ENCODE data around the gene CCNG2. TPM values are rescaled to one million over a fixed set of nuclear protein-coding genes. Genes with fewer than 3 reads are reported as not detected.

The CCNG2 gene
- total RNA-seq, 4 donors from 2014 or later: 7.7 to 12.6 (median 9.7) TPM

- H3K9me3 ChIP-seq: no peaks in the 10 kb centered on the region
- ATAC-seq (no peak), DNase-seq (no peak)
- in situ Hi-C loops (cut with MboI; ENCODE audit: low sequenced_read_pairs in 4 of 4): loop anchor here in 1 of 4 donors (10.0 kb wide), 1 partner anchor 60 kb away; no protein-coding TSS in a partner anchor
- H3K4me3 ChIP-seq: no peak overlapping the region
- intact Hi-C loops (cut with DNase I; ENCODE audit: low total_unique reads): loop anchor here (5.0 kb wide), 3 partner anchors 58 to 1622 kb away; partner anchors contain the start of genes BMP2K and SEPTIN11
- H3K36me3 ChIP-seq: no peaks in the 10 kb centered on the region
- no peak overlapping the region for H3K27ac ChIP-seq
- peaks cover 0 to 19% of the 10 kb centered on the region in 2 donors for H3K4me1 ChIP-seq
- H3K27me3 ChIP-seq: no peaks in the 10 kb centered on the region
- TF ChIP-seq POLR2A (IDR thresholded peaks at IDR 0.05) (no peak), CTCF (IDR thresholded peaks at IDR 0.05 in 4 of 5, conservative IDR thresholded peaks at IDR 0.05 in 1 of 5) (no peak)
Observed at GRCh38 chr4:77154761-77155499, 2.1 kb upstream of the CCNG2 start.

- in situ Hi-C loops (cut with MboI; ENCODE audit: low sequenced_read_pairs in 4 of 4): loop anchor here in 1 of 4 donors (10.0 kb wide), 1 partner anchor 61 kb away; no protein-coding TSS in a partner anchor
- H3K36me3 ChIP-seq: no peaks in the 10 kb centered on the region
Observed at GRCh38 chr4:77155631-77156452, 1.2 kb upstream of the CCNG2 start.

GRCh38 chr4:77156533-77156911, 485 bp upstream of the CCNG2 start:
- no peaks in the 10 kb centered on the region for H3K36me3 ChIP-seq
- H3K27ac ChIP-seq: peak overlapping the region; percentile 76 to 87 (median 83)
- TF ChIP-seq CTCF (IDR thresholded peaks at IDR 0.05 in 4 of 5, conservative IDR thresholded peaks at IDR 0.05 in 1 of 5): no peak
- no peak for TF ChIP-seq POLR2A (IDR thresholded peaks at IDR 0.05)
- peaks cover 0 to 19% of the 10 kb centered on the region in 2 donors for H3K4me1 ChIP-seq
- ATAC-seq: peak; percentile 99
- DNase-seq: peak; percentile 96 to 98
- H3K27me3 ChIP-seq: no peaks in the 10 kb centered on the region
- intact Hi-C loops (cut with DNase I; ENCODE audit: low total_unique reads) (loop anchor here (2.0 to 5.0 kb wide), 4 partner anchors 59 to 1644 kb away; partner anchors contain the start of genes BMP2K and SEPTIN11), in situ Hi-C loops (cut with MboI; ENCODE audit: low sequenced_read_pairs in 4 of 4) (loop anchor here in 1 of 4 donors (10.0 kb wide), 1 partner anchor 62 kb away; no protein-coding TSS in a partner anchor)
- H3K4me3 ChIP-seq: peak overlapping the region; percentile 73 to 92 (median 82)
- H3K9me3 ChIP-seq: no peaks in the 10 kb centered on the region

More at GRCh38 chr4:77155631-77156452, 1.2 kb upstream of the CCNG2 start:
- DNase-seq (no peak), ATAC-seq (no peak)
- peak overlapping the region; percentile 71 to 92 (median 76) for H3K4me3 ChIP-seq
- H3K27ac ChIP-seq: peak overlapping the region; percentile 27 to 87 (median 78)
- H3K9me3 ChIP-seq: no peaks in the 10 kb centered on the region
- no peak for TF ChIP-seq POLR2A (IDR thresholded peaks at IDR 0.05)
- TF ChIP-seq CTCF (IDR thresholded peaks at IDR 0.05 in 4 of 5, conservative IDR thresholded peaks at IDR 0.05 in 1 of 5): no peak
- peaks cover 0 to 19% of the 10 kb centered on the region in 2 donors for H3K4me1 ChIP-seq
- intact Hi-C loops (cut with DNase I; ENCODE audit: low total_unique reads): loop anchor here (2.0 to 5.0 kb wide), 4 partner anchors 59 to 1643 kb away; partner anchors contain the start of genes BMP2K and SEPTIN11
- H3K27me3 ChIP-seq: no peaks in the 10 kb centered on the region

- H3K4me3 ChIP-seq: peak overlapping the region; percentile 73 to 92 (median 82)
- ATAC-seq (peak; percentile 48 to 64), DNase-seq (peak; percentile 74 to 81)
- H3K27ac ChIP-seq: peak overlapping the region; percentile 76 to 87 (median 83)
- H3K36me3 ChIP-seq: no peaks in the 10 kb centered on the region
- H3K27me3 ChIP-seq: no peaks in the 10 kb centered on the region
- TF ChIP-seq CTCF (IDR thresholded peaks at IDR 0.05 in 4 of 5, conservative IDR thresholded peaks at IDR 0.05 in 1 of 5) (peak in 2 of 5 experiments; percentile 10 to 13), POLR2A (IDR thresholded peaks at IDR 0.05) (no peak)
- no peaks in the 10 kb centered on the region for H3K9me3 ChIP-seq
- in situ Hi-C loops (cut with MboI; ENCODE audit: low sequenced_read_pairs in 4 of 4) (loop anchor here in 1 of 4 donors (10.0 kb wide), 1 partner anchor 63 kb away; no protein-coding TSS in a partner anchor), intact Hi-C loops (cut with DNase I; ENCODE audit: low total_unique reads) (loop anchor here (1.0 to 5.0 kb wide), 5 partner anchors 61 to 1645 kb away; partner anchors contain the start of genes BMP2K and SEPTIN11)
- peaks cover 0 to 19% of the 10 kb centered on the region in 2 donors for H3K4me1 ChIP-seq
Observed at GRCh38 chr4:77157859-77158486, 966 bp downstream of the CCNG2 start.

Measured in gastrocnemius medialis (tissue), 4 donors.